Stimulated activated CD4-positive, alpha-beta T cell treated with anti-CD3 and anti-CD28 coated beads, Interleukin-12 subunit alpha, Interleukin-12 subunit beta, amount 100 ng/mL, for 24 hours (primary cell): ENCODE measurements around the gene ZC3H10.
"Not testable (repeated sequence)": the region's sequence is repeated elsewhere in the genome, so short reads cannot be mapped to it uniquely, and the experiment has no call there.

Source experiments
- DNase-seq, 2 experiments: peaks; one replicate each; pipeline ENCODE4 v3.0.0-alpha.2; 2020; ENCODE audit warnings: low read depth in 2 of 2

ZC3H10 gene

GRCh38 chr12:56102683-56103065, 15.4 kb upstream of the ZC3H10 start:
- no peak for DNase-seq

GRCh38 chr12:56103066-56103711, 14.9 kb upstream of the ZC3H10 start:
- no peak for DNase-seq

- no peak for DNase-seq
Observed at GRCh38 chr12:56103823-56104108, 14.3 kb upstream of the ZC3H10 start.

- peak; percentile 94 to 99 for DNase-seq
Observed at GRCh38 chr12:56104109-56104814, 13.8 kb upstream of the ZC3H10 start, which contains the start of gene PA2G4. Gene PA2G4 (plus strand): TSS chr12:56104559. CDS start chr12:56104738, 179 bp downstream.

- DNase-seq = no peak
Observed at GRCh38 chr12:56104815-56105608, 13.1 kb upstream of the ZC3H10 start.

GRCh38 chr12:56105609-56105902, 12.5 kb upstream of the ZC3H10 start:
- no peak for DNase-seq

- DNase-seq = no peak
Observed at GRCh38 chr12:56107242-56107641, 10.8 kb upstream of the ZC3H10 start.

GRCh38 chr12:56110571-56110970, 7.5 kb upstream of the ZC3H10 start:
- no peak for DNase-seq

- no peak for DNase-seq
Observed at GRCh38 chr12:56114084-56114483, 4.0 kb upstream of the ZC3H10 start.

- DNase-seq = no peak
Observed at GRCh38 chr12:56115329-56115728, 2.7 kb upstream of the ZC3H10 start.

- DNase-seq = peak; percentile 90
Observed at GRCh38 chr12:56116267-56117081, 1.6 kb upstream of the ZC3H10 start, which contains the start of gene RPL41. Gene RPL41 (plus strand): TSS chr12:56116633.

GRCh38 chr12:56117082-56117706, 872 bp upstream of the ZC3H10 start:
- DNase-seq = not testable (repeated sequence)

- no peak for DNase-seq
Observed at GRCh38 chr12:56118688-56119357, 757 bp downstream of the ZC3H10 start.

GRCh38 chr12:56119361-56119796, 1.3 kb downstream of the ZC3H10 start:
- DNase-seq = peak in 1 of 2 experiments; percentile 47

GRCh38 chr12:56120158-56120846, 2.2 kb downstream of the ZC3H10 start:
- DNase-seq = no peak

GRCh38 chr12:56121204-56121870, 3.3 kb downstream of the ZC3H10 start:
- no peak for DNase-seq

- DNase-seq = no peak
Observed at GRCh38 chr12:56122637-56123036, 4.6 kb downstream of the ZC3H10 start.

GRCh38 chr12:56124133-56124532, 6.1 kb downstream of the ZC3H10 start:
- no peak for DNase-seq

GRCh38 chr12:56126732-56127239, 8.7 kb downstream of the ZC3H10 start:
- no peak for DNase-seq

- no peak for DNase-seq
Observed at GRCh38 chr12:56127485-56127887, 9.4 kb downstream of the ZC3H10 start.
